ENCODE measurements around the gene KRTCAP2. TPM values are rescaled to one million over a fixed set of nuclear protein-coding genes. Genes with fewer than 3 reads are reported as not detected.
"Not testable (repeated sequence)": the region's sequence is repeated elsewhere in the genome, so short reads cannot be mapped to it uniquely, and the experiment has no call there.

KRTCAP2 gene
- total RNA-seq, 1 donor from 2014 or later, result 170 TPM

DNA sequence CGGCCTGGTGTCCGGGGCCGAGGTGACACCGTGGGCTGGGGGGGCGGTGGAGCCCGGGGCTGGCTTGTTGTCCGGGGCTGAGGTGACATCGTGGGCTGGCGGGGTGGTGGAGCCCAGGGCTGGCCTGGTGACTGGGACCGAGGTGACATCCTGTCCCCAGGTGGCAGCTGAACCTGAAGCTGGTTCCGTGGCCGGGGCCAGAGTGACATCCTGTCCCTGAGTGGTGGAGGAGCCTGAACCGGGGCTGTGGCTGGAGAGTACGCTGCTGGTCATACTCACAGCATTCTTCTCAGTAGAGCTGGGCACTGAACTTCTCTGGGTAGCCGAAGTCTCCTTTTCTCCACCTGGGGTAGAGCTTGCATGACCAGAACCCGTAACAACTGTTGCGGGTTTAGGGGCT is 18.8 kb upstream of the KRTCAP2 start:
- no peak for DNase-seq (ENCODE audit: low read depth)
- TF ChIP-seq, protein P1, sequence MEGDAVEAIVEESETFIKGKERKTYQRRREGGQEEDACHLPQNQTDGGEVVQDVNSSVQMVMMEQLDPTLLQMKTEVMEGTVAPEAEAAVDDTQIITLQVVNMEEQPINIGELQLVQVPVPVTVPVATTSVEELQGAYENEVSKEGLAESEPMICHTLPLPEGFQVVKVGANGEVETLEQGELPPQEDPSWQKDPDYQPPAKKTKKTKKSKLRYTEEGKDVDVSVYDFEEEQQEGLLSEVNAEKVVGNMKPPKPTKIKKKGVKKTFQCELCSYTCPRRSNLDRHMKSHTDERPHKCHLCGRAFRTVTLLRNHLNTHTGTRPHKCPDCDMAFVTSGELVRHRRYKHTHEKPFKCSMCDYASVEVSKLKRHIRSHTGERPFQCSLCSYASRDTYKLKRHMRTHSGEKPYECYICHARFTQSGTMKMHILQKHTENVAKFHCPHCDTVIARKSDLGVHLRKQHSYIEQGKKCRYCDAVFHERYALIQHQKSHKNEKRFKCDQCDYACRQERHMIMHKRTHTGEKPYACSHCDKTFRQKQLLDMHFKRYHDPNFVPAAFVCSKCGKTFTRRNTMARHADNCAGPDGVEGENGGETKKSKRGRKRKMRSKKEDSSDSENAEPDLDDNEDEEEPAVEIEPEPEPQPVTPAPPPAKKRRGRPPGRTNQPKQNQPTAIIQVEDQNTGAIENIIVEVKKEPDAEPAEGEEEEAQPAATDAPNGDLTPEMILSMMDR (conservative IDR thresholded peaks at IDR 0.05; ENCODE audit: low read depth, low read length), result no peak
- peak overlapping the region; percentile 53 for H3K4me3 ChIP-seq (ENCODE audit: low read depth, low read length)

DNA sequence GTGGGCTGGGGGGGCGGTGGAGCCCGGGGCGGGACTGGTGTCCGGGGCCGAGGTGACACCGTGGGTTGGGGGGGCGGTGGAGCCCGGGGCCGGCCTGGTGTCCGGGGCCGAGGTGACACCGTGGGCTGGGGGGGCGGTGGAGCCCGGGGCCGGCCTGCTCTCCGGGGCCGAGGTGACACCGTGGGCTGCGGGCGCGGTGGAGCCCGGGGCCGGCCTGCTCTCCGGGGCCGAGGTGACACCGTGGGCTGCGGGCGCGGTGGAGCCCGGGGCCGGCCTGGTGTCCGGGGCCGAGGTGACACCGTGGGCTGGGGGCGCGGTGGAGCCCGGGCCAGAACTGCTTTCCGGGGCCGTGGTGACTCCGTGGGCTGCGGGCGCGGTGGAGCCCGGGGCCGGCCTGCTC is 16.8 kb upstream of the KRTCAP2 start:
- not testable (repeated sequence) for DNase-seq (ENCODE audit: low read depth); H3K4me3 ChIP-seq (ENCODE audit: low read depth, low read length)

DNA sequence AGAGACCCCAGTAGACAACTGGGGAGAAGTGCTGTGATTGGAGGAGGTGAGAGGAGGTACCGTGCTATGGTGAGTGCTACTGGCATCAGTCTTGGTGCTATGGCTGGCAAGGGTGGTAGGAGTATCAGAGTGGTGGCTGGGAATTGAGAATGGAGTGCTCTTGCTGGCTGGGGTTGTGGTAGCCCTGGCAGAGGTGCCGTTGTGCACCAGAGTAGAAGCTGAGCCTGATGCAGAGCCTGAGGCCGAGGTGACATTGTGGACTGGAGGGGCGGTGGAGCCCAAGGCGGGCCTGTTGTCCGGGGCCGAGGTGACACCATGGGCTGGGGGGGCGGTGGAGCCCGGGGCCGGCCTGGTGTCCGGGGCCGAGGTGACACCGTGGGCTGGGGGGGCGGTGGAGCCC is 15.2 kb upstream of the KRTCAP2 start:
- DNase-seq (ENCODE audit: low read depth), result no peak
- TF ChIP-seq, protein P1 (conservative IDR thresholded peaks at IDR 0.05; ENCODE audit: low read depth, low read length), result no peak
- H3K4me3 ChIP-seq (ENCODE audit: low read depth, low read length), result no peak overlapping the region

DNA sequence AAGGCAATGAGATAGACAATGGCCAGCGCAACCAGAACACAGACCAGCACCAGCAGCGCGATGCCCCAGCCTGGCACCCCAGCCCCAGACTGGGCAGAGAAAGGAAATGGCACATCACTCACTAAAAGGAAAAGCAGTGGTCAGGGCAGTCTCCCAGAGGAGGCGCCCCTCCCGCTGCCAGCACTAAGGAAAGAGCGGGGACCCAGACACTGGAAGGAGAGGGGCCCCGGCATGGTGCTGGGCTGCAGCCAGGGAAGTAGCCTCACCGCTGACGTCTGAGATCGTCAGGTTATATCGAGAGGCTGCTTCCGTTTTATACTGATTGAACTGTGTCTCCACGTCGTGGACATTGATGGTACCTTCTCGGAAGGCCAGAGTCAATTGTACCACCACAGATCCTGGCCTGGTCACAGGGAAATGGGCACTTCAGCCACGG is 14.4 kb upstream of the KRTCAP2 start:
- no peak overlapping the region for H3K4me3 ChIP-seq (ENCODE audit: low read depth, low read length)
- no peak for DNase-seq (ENCODE audit: low read depth)

DNA sequence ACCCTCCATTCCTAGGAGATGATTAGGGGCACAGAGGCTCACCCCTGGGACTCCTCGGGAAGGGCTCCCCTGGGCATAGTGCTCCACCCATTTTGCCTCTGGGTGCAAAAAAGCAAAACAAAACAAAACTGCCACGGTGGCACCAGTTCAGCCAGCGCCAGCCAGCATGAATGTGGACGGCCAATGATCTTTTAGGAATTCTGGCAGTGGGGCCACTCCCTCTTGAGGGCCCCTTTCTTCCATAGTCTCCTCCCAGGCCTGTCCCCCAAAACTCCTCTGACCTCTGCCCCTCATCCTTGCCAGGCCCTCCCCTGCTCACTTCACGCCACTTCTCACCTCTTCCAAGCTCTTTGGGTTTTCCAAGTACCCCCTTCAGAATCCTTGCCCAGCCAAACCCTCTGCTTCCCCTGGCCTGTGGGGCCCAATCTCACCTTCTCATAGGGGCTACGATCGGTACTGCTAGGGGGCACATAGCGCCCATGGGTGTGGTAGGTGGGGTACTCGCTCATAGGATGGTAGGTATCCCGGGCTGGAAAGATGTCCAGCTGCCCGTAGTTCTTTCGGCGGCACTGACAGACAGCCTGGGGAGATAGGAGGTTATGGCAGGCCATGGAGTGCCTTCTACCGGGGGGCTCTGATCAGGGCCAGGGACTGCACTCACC is 13.8 kb upstream of the KRTCAP2 start:
- TF ChIP-seq, protein P1 (conservative IDR thresholded peaks at IDR 0.05; ENCODE audit: low read depth, low read length), result no peak
- no peak overlapping the region for H3K4me3 ChIP-seq (ENCODE audit: low read depth, low read length)
- no peak for DNase-seq (ENCODE audit: low read depth)

More for the DNA sequence above, 14.4 kb upstream of the KRTCAP2 start:
- TF ChIP-seq, protein P1 (conservative IDR thresholded peaks at IDR 0.05; ENCODE audit: low read depth, low read length), result no peak

DNA sequence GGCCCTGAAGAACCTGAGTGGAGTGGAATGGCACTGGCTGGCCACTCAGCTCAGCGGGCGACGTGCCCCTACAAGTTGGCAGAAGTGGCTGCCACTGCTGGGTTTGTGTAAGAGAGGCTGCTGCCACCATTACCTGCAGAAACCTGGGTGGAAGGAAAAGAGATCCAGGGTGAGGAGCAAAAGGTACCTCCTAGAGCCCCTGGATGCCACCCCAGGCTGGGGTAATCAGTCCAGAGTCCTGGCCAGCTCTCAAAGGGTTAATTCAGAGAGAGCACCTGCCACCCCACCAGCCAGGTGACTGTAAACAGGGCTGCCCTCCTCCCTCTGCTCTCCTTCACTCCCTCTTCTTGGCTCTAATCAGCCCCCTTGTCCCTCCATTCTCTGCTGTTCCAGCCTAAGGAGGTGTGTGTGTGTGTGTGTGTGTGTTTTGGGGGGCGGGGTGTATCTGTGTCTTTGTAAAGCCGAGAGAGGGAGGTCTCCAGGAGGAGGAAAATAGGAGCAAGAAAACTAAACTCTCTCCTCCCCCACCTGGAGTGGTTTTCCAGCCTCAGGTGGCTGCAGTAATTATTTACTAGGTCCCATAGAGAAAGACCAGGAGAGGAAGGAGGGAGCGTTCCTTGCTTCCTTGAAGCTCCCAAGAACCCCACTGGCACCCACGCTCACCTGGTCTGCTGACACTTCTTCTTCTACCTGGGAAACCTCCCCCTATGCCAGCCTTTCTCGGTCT is 13.1 kb upstream of the KRTCAP2 start:
- DNase-seq (ENCODE audit: low read depth), result no peak
- H3K4me3 ChIP-seq (ENCODE audit: low read depth, low read length), result no peak overlapping the region
- TF ChIP-seq, protein P1 (conservative IDR thresholded peaks at IDR 0.05; ENCODE audit: low read depth, low read length), result no peak

DNA sequence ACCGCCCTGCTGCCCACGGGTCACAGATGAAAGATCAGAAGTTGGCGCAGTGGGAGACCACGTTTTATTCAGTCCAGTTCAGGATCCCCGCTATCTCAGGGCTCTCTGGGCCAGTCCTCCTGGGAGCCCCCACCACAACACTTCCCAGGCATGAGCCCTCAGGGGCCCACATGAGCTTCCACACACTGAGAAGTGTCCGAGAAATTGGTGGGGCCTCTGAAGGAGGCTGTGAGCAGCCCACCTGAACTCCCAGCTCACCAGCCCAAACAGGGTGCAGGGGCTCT is 12.6 kb upstream of the KRTCAP2 start:
- DNase-seq (ENCODE audit: low read depth), result no peak
- H3K4me3 ChIP-seq (ENCODE audit: low read depth, low read length), result no peak overlapping the region
- TF ChIP-seq, protein P1 (conservative IDR thresholded peaks at IDR 0.05; ENCODE audit: low read depth, low read length), result no peak
